ENCODE measurements around the gene RBM39. TPM values are rescaled to one million over a fixed set of nuclear protein-coding genes. Genes with fewer than 3 reads are reported as not detected.
"Not testable (repeated sequence)": the region's sequence is repeated elsewhere in the genome, so short reads cannot be mapped to it uniquely, and the experiment has no call there.

RBM39 gene
- 405 TPM for total RNA-seq

DNA sequence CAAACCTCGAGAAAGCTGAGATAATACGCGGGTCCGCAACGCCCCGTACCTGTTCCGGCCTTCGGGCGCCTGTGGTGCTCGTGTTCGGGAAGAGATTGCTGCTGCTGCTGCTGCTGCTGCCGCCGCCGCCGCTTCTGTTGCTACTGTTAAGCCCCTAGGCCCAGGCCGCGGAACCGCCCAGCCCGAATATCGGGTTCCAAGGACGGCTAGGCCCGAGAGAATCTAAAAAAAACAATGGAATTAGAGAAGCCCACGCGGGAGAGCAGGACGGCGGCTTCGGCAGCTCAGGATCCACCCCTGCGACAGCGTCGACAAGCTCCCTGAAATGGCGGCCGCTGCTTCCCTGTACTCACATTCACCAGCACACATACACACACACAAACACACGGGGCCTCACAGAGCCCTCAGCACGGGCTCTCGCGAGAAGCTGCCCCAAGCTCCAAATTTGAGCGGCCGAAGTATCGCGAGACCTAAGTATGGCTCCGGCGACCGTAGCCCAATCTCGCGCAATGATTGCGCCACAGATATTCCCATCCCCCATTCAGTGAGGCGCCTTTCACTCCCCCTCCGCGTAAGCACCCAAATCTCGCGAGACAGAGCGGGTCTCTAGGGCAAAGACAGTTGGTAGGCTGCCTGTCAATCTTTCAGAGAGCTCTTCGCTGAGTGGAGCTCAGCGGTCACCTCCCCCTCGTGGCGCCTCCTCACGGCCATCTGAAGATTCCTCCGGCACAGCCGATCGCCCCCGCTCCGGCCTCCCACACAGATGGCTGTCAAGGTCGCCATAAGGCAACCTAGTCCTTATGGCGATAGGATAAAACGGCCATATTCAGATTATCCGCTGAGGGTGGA, at the start of gene RBM39:
Gene RBM39, minus strand, starts transcription at position 369 of the 849 bp plus-strand sequence. CDS start 1,386 bp downstream, outside the sequence.
- peak; percentile 100 for DNase-seq (ENCODE audit: low spot score)

DNA sequence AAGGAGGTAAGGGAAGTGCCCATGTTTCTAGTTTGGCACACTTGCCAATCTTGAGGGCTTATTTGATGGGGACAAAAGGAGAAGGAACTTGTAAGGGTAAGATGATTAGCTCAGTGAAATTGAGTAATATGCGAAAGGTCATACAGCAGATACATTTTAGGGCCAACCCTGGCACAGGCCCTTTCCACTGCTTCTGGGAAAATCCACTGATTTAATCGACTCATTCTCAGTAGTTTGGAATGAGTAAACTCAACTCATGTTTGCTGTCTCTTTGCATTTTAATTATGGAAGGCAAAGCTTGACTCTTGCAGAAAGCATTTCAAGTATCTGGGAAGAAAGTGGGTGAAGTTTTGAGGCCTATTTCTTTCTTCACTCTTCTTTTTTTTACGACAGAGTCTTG, 49.8 kb upstream of the RBM39 start:
- DNase-seq (ENCODE audit: low spot score): no peak

DNA sequence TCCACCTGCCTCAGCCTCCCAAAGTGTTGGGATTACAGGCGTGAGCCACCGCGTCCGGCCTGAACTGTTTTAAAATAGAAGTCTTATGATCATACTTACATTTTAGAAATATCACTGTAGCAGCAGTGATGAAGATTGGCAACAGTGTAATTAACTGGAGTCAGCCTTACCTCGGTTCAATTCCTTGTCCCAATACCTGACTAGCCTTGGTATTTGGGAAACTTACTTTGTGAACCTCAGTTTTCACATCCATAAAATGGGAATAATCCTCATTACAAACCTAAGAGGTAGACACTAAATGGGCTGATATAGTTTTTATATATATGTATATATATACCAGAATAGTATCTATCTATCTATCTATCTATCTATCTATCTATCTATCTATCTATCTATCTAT, 49.0 kb upstream of the RBM39 start:
- DNase-seq (ENCODE audit: low spot score): no peak

DNA sequence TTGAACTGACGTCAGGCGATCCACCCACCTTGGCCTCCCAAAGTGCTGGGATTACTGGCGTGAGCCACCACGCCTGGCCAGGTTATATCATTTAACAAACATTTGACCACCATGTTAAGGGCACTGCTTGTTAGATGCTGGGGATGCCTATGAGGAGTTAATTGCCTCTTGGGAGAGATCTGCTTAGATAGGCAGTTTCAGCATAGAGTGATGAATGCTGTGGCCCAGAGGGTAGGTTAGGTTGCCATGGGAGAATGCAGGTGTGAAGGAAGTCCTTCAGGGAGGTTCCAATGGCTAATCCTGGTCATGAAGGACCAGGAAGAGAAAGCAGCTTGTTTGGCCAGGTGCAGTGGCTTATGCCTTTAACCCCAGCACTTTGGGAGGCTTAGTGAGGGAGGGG, 46.7 kb upstream of the RBM39 start:
- DNase-seq (ENCODE audit: low spot score): no peak

DNA sequence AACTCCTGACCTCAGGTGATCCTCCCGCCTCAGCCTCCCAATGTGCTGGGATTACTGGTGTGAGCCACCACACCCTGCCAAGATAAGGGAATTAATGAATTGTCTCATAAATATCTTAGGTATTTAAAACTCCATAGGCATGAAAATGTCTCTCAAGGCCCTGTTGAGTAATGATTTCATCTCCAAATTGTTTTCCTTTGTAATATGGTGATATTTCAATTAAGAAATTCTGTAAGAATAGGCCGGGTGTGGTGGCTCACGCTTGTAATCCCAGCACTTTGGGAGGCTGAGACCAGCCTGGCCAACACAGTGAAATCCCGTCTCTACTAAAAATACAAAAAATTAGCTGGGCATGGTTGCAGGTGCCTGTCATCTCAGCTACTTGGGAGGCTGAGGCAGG, 43.5 kb upstream of the RBM39 start:
- DNase-seq (ENCODE audit: low spot score): not testable (repeated sequence)

DNA sequence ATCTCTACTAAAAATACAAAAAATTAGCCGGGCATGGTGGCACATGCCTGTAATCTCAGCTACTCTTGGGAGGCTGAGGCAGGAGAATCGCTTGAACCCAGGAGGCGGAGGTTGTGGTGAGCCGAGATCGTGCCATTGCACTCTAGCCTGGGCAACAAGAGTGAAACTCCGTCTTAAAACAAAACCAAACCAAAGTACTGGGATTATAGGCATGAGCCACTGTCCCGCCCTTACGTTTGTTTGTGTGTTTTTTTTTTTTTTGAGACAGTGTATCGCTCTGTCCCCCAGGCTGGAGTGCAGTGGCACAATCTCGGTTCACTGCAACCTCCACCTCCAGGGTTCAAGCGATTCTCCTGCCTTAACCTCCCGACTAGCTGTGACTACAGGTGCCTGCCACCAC, 41.8 kb upstream of the RBM39 start:
- DNase-seq (ENCODE audit: low spot score): not testable (repeated sequence)

DNA sequence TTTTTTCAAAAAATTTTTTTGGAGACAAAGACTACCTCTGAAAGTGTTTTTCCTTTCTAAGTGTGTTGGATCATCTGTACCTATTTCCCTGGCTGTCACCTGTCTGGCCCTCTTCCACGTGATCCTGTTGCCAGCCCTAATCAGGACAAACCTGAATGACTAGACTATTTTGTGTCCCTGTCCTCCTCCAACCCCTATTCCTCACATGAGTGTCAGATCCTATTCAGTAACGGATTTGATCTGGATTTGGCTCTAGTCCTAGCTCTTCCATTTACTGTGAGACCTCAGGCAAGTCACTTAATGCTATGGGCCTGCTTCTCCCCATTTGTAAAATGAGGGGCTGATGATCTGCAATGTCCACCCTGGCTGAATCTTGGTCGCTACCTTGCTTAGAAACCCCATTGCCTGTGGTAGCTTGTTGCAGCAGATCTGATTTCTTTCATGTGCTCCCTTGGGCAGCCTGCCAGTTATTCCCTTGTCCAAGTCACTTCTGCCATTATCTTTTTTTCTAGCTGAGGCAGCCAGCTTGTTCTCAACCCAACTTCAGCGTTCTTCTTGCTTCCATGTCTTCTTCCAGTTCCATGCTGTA, 34.5 kb upstream of the RBM39 start:
- DNase-seq (ENCODE audit: low spot score): peak; percentile 57

DNA sequence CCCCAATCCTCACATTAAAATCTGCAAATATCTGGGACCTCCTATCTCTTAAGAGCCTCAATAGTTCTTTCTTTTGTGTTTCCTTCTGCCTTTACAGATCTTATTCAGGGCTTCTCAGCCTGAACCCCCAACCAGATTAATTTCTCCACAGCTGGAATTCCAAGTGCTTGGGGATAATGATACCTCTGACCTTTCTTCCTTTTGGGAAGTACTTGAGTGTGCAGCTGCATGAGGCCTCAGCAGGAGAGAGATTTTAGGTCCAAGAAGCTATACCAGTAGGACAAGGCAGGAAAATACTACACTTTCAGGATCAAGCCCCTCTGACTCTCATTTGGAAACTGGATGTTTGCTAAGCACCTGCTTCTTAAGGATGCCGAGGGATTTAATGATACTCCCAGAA, 32.3 kb upstream of the RBM39 start:
- DNase-seq (ENCODE audit: low spot score): no peak

DNA sequence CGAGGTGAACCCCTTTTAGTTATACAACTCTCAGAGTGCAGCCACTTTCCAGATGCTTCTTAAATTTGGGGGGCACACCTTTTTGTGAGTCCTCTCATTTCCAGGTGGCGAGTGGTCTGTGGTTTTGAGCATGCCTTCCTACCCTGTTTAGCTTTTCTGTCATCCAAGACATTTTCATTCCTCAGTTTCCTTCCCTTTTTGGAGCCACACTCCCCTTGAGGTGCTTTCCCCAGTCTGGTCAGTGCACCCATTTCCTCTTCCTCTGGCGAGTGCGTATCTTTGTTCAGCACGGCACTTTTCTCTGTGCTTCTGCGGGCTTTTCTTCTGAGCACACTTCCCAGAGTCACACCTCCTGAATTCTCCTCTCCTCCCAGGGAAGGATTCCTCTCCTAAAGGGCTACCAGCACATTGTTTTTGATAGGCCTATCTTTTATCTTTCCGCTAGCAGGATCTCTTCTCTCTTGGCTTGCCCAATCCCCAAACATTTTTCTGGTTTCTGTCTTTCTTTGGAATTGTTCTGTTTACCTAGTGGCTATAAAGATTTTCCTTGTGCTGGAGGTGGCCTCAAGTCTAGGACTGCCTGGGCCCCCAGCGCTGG, 31.2 kb upstream of the RBM39 start:
- DNase-seq (ENCODE audit: low spot score): no peak

DNA sequence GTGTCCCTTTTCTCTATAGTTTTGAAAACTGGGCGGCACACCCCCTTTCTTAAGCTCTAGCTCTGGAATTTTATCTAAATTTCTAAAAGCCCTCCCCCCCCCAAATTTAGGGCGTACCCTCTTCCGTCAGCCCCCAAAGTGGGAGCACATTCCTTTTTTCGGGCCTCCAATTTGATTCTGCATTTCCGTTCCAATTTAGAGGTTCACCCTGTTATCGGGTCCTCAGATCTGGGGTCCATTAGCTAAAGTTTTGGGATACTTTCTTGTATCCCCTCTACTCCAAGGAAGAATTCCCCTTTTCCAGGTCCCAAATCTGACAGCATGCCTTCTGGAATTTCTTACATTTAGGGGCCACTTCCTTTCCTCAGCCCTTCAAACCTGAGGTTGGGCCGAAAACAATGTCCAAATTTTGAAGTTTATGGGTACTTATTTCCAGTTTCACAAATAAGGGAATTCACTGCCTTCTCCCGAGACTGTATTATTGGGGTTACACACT, 30.6 kb upstream of the RBM39 start:
- no peak for DNase-seq (ENCODE audit: low spot score)

DNA sequence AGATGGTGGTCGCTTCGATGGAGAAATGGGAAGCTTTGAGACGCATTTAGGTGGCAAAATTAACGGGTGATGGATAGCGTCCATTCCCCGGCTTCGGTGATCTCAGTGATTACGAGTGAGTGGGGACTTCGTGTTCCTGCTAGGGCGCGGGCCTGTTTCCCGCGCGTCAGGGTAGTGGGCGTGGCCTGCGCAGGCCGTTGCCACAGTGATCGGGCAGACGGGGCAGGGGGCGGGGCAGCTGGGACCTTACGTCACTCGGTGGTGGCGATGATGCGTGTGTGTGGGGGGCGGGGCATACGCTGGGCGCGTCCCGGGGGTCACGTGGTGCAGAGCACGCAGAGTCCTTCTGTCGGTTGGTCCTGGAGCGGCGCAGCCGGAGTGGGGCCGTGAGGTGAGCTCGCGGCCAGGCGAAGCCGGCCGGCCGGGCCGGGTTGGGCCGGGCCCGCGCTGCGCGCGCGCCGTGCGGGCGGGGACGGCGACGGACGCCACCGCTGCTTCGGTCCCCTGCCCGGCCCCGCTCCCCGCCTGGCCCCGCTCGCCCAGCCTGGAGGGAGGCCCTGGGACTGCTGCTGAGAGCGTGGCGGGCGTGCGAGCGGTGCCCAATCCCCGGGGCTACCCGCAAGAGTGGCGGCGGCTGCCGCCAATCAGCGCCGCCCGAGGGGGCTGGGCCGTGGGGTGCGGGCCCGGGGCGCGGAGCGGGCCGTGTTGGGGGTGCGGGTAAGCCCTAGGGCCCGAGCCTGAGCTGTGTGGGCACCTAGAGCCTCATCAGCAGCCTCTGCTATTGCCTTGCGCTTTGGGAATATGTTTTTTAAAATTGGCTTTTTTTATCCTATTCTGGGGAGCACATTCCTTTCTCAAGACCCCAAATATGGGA, 29.9 kb upstream of the RBM39 start, which contains the start of gene PHF20:
Gene PHF20, plus strand, starts transcription at position 327 of the 874 bp plus-strand sequence. CDS start 29,508 bp downstream, outside the sequence.
- DNase-seq (ENCODE audit: low spot score): peak; percentile 99

DNA sequence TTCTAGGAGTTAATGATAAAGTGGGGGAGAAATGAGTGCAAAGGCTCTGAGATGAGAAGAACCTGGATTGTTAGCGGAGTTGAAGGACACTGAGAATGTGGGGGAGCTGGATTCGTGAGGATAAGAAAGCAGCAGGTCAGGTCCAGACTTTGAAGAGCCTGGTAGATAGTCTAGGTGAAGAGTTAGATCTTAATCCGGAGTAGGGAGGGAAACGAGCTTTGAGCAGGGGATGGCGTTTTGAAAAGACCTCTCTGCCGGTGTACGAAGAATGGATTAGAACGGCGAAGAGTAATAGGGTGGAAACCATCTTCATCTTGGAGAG, 29.3 kb upstream of the RBM39 start:
- DNase-seq (ENCODE audit: low spot score): no peak

DNA sequence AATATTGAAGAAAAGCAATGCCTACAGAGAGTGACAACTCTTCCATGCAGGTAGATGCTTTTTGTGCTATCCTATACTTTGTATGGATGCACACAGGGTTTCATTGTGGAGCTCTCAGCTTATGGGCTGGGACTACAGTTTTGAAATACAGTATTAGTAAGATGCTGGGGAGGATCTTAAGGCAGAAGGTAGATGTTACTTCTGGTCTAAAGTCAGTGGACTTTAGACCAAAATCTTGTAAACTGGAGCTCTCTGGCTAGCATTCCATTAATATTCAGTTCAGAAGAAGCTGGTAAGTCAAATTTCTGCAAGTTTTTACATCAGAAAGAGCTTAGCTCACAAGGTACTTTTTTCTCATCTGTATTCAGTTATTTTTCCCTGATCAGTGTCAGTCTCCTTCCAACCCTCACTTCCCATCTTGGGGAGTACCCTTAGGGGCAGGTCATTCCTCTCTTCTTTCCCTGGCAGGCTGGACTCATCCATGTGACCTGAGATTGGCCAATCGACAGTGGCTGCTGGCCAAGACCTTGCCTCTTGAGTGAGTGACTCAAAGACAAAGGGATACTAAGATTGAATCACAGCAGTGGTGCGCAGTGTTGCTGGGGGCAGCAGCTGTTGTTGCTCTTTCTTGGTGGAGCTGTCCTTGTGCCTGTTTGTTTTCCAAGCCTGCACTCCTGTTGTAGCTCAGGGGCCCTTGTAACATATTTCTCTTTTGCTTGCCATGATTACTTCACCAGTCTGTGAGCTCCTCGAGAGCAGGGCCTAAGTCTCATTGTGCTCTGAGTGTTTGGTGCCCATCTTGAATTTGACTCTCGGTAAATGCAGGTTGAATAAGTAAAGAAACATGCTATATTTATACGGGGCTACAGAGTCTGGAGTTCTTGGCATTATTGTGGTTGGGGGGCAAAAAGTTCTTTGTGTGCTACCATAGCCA, 26.9 kb upstream of the RBM39 start:
- peak; percentile 92 for DNase-seq (ENCODE audit: low spot score)

DNA sequence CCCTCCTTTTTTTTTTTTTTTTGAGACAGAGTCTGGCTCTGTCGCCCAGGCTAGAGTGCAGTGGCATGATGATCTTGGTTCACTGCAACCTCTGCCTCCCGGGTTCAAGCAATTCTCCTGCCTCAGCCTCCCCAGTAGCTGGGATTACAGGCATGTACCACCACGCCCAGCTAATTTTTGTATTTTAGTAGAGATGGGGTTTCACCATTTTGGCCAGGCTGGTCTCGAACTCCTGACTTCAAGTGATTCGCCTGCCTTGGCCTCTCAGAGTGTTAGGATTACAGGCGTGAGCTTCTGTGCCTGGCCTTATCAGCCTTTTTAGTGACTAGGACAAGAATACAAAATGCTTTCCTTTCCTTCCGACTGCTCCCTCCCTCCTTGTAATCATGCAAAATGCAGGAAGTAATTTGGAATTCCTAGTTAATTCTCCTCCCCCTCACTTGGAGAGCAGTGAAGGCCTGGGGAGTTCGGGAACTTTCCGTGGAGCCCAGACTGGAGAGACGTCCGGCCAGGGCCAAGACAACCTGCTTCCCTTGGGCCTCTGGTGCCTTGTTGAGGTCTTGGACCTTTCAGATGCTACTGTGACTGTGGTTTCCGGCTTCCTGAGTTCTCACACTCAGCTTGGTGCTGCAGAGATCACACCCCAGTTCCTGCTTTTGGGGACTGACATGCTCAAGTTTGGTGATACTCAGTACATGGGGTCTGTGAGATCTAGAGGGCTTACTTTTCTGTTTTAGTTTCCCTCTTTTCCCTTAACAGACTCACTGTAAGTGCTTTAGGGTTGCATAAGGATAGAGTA, 25.8 kb upstream of the RBM39 start:
- peak; percentile 58 for DNase-seq (ENCODE audit: low spot score)

DNA sequence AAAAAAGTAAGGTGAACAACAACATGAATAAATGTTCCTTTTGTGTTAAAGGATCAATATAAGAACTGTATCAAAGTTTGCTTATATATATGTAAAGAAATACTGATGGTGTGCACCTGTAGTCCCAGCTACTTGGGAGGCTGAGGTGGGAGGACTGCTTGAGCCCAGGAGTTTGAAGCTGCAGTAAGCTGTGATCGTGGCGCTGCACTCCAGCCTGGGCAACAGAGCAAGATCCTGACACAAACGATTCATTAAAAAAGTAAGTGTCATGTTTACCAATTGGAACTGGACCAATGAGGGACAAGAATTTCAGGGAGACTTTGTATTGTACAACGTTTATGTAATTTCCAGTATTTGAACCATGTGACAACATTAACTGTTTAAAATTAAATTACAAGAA, 24.8 kb upstream of the RBM39 start:
- DNase-seq (ENCODE audit: low spot score): no peak

DNA sequence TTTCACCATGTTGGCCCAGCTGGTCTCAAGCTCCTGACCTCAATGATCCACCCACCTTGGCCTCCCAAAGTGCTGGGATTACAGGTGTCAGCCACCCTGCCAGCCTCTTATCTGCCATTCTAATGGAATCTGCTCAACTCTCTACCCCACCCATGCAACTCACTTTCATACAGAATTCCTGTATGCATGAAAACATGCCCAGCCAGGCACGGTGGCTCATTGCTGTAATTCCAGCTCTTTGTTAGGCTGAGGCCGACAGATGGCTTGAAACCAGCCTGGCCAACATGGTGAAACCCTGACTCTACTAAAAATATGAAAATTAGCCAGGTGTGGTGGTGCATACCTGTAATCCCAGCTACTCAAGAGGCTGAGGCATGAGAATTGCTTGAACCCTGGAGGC, 22.9 kb upstream of the RBM39 start:
- DNase-seq (ENCODE audit: low spot score): not testable (repeated sequence)

DNA sequence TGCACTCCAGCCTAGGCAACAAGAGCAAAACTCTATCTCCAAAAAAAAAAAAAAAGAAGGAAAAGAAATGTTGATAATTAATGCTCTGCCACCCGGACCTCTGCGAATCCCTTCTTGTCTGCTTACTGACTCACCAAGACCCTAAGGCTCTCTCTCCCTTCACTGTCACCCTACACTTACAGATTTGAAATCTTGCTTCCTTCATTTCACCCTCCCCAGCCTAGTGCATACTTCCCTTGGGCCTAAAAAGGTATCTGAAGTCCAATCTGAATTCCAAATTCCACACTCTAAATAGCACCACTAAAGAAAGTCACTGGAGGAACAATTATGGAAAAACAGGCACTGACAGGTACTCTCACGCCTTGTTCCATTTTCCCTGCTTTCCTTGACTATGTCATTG, 20.4 kb upstream of the RBM39 start:
- DNase-seq (ENCODE audit: low spot score): no peak

DNA sequence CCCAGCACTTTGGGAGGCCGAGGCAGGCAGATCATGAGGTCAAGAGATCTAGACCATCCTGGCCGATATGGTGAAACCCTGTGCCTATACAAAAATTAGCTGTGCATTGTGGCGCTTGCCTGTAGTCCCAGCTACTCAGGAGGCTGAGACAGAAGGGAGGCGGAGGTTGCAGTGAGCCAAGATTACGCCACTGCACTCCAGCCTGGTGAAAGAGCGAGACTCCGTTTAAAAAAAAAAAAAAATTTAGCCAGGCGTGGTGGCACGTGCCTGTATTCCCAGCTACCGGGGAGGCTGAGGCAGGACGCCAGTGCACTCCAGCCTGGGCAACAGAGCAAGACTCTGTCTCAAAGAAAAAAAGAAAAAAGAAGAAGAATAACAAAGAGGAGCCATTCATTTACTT, 19.5 kb upstream of the RBM39 start:
- not testable (repeated sequence) for DNase-seq (ENCODE audit: low spot score)

DNA sequence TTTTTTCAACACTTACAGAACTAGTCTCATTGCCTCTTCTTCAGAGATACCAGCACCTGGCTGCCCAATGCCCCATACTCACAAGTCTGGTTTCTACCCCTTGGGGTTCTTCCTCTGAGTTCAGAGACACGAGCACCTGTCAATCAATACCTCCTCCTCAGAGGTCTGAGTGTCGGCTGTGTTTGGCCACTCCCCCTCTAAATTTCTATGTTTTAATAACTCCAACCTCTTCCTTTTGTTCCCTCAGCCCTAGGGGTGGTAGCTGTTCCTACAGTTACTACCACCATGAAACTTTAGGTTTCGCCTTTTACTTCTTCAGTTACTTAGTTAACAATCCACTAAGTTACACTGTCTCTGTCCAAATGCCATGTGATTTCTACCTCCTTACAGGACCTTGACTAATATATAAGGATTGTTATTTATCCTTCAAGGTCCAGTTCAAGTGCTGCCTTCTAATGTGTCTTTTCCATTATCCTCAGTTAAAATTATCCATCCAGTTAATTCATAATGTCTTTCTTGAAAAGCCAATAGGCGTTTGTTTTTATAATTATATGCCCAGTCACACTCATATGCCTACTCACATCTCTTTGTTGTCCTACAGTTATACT, 15.1 kb upstream of the RBM39 start:
- DNase-seq (ENCODE audit: low spot score): no peak
